Activated naive CD4-positive, alpha-beta T cell treated with anti-CD3 and anti-CD28 coated beads, Interleukin-2, amount 50 U/mL, for 72 hours (primary cell): ENCODE results near the gene YOD1. TPM values are rescaled to one million over a fixed set of nuclear protein-coding genes. Genes with fewer than 3 reads are reported as not detected.

Experiments
- ATAC-seq, 2 donors: fragments of 150-1000 bp; cut with Tn5 transposase; 2 replicates each; pipeline ENCODE4 v1.10.0; 2021; ENCODE audit warnings: mild to moderate bottlenecking in 2 of 2, moderate library complexity in 2 of 2
- DNase-seq, 2 donors: peaks; one replicate each; pipeline ENCODE4 v3.0.0; 2021 to 2022; ENCODE audit warnings: low spot score in 2 of 2
- H3K27ac Mint-ChIP-seq, 2 donors: one replicate each; pipeline ENCODE4 v1.8.0; 2022; ENCODE audit warnings: mild to moderate bottlenecking in 2 of 2, mixed read lengths in 2 of 2
- H3K36me3 Mint-ChIP-seq, 2 donors: one replicate each; pipeline ENCODE4 v1.8.0; 2022; ENCODE audit warnings: mixed read lengths in 2 of 2
- H3K9me3 Mint-ChIP-seq, 2 donors: one replicate each; pipeline ENCODE4 v1.8.0; 2022; ENCODE audit warnings: mixed read lengths in 2 of 2
- total RNA-seq, 2 donors: library from RNA; stranded (reverse); gene quantifications; one replicate each; pipeline ENCODE4 v1.2.3, GENCODE V29; 2022

The YOD1 gene
- total RNA-seq, 2 donors from 2014 or later = 6.6 to 23.4 TPM

DNA sequence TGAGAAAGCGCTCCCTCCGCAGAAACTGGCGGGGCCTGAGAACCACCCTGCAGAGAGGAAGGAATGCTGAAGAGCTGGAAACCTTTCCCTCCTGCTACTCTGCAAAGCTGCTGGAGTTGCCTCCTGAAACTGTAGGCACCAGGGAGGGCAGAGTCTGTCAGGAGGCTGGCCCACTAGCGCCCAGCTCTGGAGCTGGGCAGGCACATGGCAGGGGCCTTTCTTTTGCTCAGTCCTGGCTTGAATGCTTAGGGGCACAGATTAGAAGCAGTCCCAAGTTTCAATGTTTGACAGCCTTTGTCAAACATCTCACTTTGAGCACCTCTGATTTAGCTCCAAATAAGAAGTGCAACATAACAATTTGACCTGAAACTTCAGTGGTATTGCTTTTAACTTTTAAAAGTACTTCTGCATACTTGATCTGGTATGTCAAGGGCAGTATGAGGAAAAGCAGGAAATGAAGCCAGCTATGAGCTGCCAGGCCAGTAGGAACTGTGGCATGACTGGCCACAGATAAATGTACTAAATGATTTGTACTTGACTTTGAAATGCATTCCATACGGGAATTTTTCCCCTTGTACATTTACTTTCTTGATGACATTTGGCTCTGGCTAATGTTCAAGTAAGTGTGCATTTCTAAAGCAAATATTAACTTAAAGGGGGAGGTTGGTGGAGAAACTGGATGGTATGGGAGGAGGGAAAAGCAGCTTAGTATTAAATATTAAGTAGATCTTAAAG is 25.7 kb downstream of the YOD1 start:
- DNase-seq (no peak), ATAC-seq (no peak)
- no peaks in the 10 kb centered on the region for H3K9me3 Mint-ChIP-seq
- H3K27ac Mint-ChIP-seq = no peak overlapping the region
- no peaks in the 10 kb centered on the region for H3K36me3 Mint-ChIP-seq

GRCh38 chr1:207024202-207025145 is 26.5 kb downstream of the YOD1 start:
- ATAC-seq (peak in 1 of 2 donors; percentile 75), DNase-seq (no peak)
- Mint-ChIP-seq H3K9me3 (no peaks in the 10 kb centered on the region), H3K36me3 (no peaks in the 10 kb centered on the region), H3K27ac (no peak overlapping the region)

GRCh38 chr1:207022996-207023679 is 27.9 kb downstream of the YOD1 start:
- DNase-seq (no peak), ATAC-seq (no peak)
- H3K9me3 Mint-ChIP-seq = no peaks in the 10 kb centered on the region
- no peaks in the 10 kb centered on the region for H3K36me3 Mint-ChIP-seq
- peak overlapping the region; percentile 27 to 28 for H3K27ac Mint-ChIP-seq

DNA sequence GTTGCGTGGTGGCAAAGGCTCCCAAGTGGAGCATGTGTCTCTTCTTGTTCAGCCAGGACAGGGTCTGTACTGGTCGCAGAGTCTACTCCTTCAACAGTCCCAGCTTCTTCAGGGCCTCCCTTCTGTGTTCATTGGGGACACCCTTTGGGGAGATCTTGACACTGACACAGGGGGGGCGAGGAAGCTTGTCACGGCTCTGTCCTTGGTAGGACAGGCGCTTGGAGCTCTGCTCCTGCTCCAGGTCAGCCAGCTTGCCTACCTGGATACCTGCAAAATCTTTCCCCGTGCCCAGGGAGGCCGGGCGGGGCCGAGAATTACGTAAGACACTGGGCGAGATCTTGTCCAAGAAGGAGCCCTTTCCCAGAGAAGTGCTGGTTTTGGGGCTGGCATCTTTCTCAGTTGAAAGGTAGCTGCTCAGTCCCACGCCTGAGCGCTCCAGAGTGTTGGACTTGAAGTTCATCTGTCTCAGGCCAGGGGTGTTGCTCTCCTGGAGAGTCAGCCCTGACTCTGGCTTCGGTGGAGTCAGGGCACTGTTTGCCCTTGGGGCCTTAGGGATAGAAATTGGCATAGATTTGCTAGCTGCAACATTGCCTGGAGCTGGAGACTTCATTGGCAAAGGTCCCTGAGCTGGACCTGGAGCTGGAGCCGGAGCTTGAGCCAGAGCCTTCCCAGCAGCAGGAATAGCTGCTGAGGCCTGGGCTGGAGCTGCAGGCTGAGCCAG is 29.0 kb downstream of the YOD1 start:
- Mint-ChIP-seq H3K9me3 (no peaks in the 10 kb centered on the region), H3K36me3 (no peaks in the 10 kb centered on the region), H3K27ac (no peak overlapping the region)
- ATAC-seq (no peak), DNase-seq (no peak)

DNA sequence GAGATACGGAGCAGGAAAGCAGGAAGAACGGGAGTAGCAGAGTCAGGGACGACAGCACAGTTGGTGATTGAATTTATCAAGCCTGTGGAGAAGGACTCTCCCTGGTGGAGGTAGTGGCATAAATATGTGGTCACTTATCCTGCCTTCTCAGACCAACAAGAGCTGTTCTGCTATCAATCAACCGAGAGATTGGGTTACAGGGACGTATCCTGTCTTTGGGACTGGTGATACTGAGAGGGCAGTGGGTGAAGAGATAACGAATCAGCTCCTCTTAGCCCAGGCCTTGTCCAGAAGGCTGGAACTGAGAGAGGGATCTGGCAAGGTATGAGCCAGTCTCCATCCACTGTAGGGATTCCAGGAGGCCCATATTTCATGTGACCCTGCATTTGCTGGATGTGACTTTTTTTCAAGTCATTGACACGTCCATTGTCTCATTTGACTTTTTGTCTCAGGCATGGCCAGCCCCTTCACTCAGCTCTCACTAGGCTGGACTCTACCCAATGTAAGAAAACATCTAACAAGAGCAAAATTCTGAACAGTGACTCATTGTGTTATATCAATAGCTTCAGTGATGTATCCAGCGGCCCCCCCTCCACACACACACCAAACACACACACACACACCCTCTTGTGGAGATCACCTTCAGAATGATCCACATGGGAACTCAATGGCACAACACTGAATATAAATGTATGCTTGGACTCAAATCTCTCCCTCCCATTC is 29.7 kb downstream of the YOD1 start:
- Mint-ChIP-seq H3K36me3 (no peaks in the 10 kb centered on the region), H3K27ac (peak overlapping the region in 1 of 2 donors; percentile 22), H3K9me3 (no peaks in the 10 kb centered on the region)
- DNase-seq (no peak), ATAC-seq (no peak)

- Mint-ChIP-seq H3K27ac (peak overlapping the region in 1 of 2 donors; percentile 22), H3K9me3 (no peaks in the 10 kb centered on the region), H3K36me3 (no peaks in the 10 kb centered on the region)
- ATAC-seq (no peak), DNase-seq (no peak)
Observed at GRCh38 chr1:207020709-207021107, 30.3 kb downstream of the YOD1 start.

- Mint-ChIP-seq H3K36me3 (no peaks in the 10 kb centered on the region), H3K9me3 (no peaks in the 10 kb centered on the region), H3K27ac (no peak overlapping the region)
- no peak for ATAC-seq
- no peak for DNase-seq
Observed at GRCh38 chr1:207020065-207020708, 30.8 kb downstream of the YOD1 start.

DNA sequence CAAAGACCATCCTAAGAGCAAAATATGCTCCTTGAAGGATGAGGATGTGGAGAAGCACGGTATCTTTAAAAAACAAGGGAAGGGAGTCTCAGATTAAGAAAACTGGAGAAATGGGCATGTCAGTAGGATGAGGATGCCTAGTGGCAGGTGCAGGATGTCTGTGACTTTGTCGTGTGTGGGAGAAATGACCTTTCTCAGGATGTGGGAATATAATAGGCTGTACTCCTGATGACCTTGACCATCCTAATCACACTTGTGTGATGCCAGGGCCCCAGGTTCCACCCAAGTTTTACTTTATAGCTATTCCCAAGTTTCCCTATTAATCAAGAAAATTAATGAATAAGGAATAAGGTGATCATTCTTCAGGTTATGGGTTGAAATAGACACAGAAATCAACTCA is 31.3 kb downstream of the YOD1 start:
- DNase-seq (no peak), ATAC-seq (no peak)
- Mint-ChIP-seq H3K27ac (no peak overlapping the region), H3K9me3 (no peaks in the 10 kb centered on the region), H3K36me3 (no peaks in the 10 kb centered on the region)

GRCh38 chr1:207019161-207019560 is 31.8 kb downstream of the YOD1 start:
- H3K9me3 Mint-ChIP-seq = no peaks in the 10 kb centered on the region
- no peak for ATAC-seq
- no peak for DNase-seq
- H3K36me3 Mint-ChIP-seq = no peaks in the 10 kb centered on the region
- no peak overlapping the region for H3K27ac Mint-ChIP-seq

GRCh38 chr1:207018707-207019106 is 32.3 kb downstream of the YOD1 start:
- H3K9me3 Mint-ChIP-seq = no peaks in the 10 kb centered on the region
- no peaks in the 10 kb centered on the region for H3K36me3 Mint-ChIP-seq
- no peak overlapping the region for H3K27ac Mint-ChIP-seq
- ATAC-seq (no peak), DNase-seq (no peak)

DNA sequence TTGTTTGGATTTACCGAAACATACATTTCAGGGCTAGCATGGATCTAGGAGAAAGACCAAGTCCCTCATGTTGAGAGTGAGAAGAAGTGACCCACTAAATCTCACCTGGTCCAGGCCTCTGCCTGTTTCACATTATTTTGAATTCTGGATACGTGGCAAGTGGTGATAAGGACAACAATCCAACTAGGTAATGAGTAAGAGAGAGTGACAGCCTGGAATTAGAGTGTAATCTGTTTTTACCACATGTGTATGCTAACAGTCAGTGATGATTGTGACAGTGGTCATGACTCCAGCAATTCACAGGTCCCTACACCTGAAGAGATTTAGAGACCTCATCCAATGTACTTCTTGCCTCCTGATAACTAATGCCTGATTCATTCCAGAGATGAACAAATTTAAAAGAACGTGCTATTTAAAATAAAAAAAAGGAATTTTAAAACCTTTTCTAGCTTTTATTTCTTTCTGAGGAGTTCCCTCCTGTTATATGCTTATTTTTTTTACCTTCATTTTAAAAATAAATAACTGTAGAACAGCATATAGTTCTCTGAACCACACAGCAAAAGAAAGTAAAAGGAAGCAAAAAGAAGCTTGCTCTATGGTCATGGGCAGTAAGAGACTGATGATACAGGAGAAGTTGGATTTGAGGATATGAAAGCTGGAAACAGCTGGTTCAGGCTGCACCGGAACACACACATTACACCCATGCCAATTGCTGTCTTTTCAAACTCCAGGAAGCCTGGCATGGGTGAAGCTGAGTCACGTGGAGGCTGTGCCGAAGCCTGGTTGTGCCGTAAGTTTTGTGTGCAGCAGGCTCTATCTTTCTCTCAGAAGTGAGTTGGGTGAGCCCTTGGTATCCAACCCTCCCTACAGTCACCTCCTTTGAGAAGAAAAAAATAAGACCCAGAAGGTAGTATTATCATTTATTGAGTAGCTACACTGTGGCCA is 33.1 kb downstream of the YOD1 start:
- H3K9me3 Mint-ChIP-seq = no peaks in the 10 kb centered on the region
- ATAC-seq = no peak
- no peaks in the 10 kb centered on the region for H3K36me3 Mint-ChIP-seq
- DNase-seq = no peak
- H3K27ac Mint-ChIP-seq = no peak overlapping the region

DNA sequence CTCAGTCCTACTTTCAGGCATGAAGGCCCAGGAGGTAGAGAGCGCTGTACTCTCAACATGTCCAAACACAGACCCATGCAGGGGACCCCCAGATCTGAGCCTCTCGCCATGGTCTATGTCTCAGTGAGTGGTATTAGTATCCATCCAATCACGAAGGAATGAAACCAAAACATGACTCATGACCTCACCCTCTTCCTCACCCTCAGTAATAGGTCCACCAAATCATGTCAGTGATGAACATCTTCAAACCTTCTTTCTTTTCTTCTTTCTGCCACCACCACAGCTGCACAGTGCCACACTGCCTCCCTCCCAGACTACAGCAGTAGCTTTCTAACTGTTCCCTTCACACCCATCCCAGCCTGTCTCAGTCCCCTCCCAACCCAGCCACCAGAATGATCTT is 35.2 kb downstream of the YOD1 start:
- ATAC-seq = peak; percentile 47 to 57
- Mint-ChIP-seq H3K27ac (no peak overlapping the region), H3K36me3 (no peaks in the 10 kb centered on the region)

GRCh38 chr1:207014728-207015127 is 36.3 kb downstream of the YOD1 start:
- H3K9me3 Mint-ChIP-seq = no peaks in the 10 kb centered on the region
- no peak overlapping the region for H3K27ac Mint-ChIP-seq

More for the DNA sequence above, 35.2 kb downstream of the YOD1 start:
- no peaks in the 10 kb centered on the region for H3K9me3 Mint-ChIP-seq
- no peak for DNase-seq

GRCh38 chr1:207013321-207014085 is 37.5 kb downstream of the YOD1 start:
- ATAC-seq = no peak
- no peaks in the 10 kb centered on the region for H3K9me3 Mint-ChIP-seq
- H3K36me3 Mint-ChIP-seq = no peaks in the 10 kb centered on the region
- no peak overlapping the region for H3K27ac Mint-ChIP-seq
- DNase-seq = no peak

More at GRCh38 chr1:207014728-207015127, 36.3 kb downstream of the YOD1 start:
- no peak for DNase-seq
- no peak for ATAC-seq
- H3K36me3 Mint-ChIP-seq = no peaks in the 10 kb centered on the region
